Stimulated activated CD4-positive, alpha-beta T cell treated with anti-CD3 and anti-CD28 coated beads, Interleukin-4, amount 100 ng/mL, for 48 hours (primary cell): ENCODE data around the gene PTPRK.
"Not testable (repeated sequence)": the region's sequence is repeated elsewhere in the genome, so short reads cannot be mapped to it uniquely, and the experiment has no call there.

Source experiments
- DNase-seq, 2 donors: peaks; one replicate each; pipeline ENCODE4 v3.0.0-alpha.2; 2020; ENCODE audit warnings: low read depth in 2 of 2

PTPRK gene

GRCh38 chr6:127956260-127956888, 564.0 kb downstream of the PTPRK start:
- DNase-seq = no peak

DNA sequence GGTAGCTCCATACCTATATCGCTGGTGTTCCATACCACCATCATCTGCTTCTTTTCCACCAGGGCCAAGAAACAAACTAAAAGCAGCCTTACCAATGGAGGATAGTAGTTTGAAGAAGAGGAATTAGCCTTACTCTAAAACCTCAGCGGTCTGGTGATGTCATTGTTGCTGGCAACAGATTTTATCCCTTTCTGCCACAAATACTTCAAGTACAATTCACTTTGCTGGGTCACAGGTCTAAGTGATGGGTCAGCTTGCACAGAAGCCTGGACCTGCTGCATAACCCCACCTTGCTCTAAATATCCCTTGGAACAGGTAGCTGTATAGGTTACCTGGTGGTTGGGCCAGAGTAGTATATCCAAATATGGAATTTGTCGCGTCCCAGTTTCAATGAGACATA, 566.3 kb downstream of the PTPRK start:
- DNase-seq = no peak

- no peak for DNase-seq
Observed at GRCh38 chr6:127952831-127953230, 567.6 kb downstream of the PTPRK start.

- no peak for DNase-seq
Observed at GRCh38 chr6:127952176-127952575, 568.2 kb downstream of the PTPRK start.

- no peak for DNase-seq
Observed at GRCh38 chr6:127951172-127951917, 569.1 kb downstream of the PTPRK start.

- no peak for DNase-seq
Observed at GRCh38 chr6:127950566-127951145, 569.7 kb downstream of the PTPRK start.

GRCh38 chr6:127949251-127949650, 571.1 kb downstream of the PTPRK start:
- DNase-seq = no peak

GRCh38 chr6:127946388-127946787, 574.0 kb downstream of the PTPRK start:
- DNase-seq = no peak

GRCh38 chr6:127945434-127946097, 574.8 kb downstream of the PTPRK start:
- DNase-seq = no peak

GRCh38 chr6:127941228-127941627, 579.2 kb downstream of the PTPRK start:
- no peak for DNase-seq

DNA sequence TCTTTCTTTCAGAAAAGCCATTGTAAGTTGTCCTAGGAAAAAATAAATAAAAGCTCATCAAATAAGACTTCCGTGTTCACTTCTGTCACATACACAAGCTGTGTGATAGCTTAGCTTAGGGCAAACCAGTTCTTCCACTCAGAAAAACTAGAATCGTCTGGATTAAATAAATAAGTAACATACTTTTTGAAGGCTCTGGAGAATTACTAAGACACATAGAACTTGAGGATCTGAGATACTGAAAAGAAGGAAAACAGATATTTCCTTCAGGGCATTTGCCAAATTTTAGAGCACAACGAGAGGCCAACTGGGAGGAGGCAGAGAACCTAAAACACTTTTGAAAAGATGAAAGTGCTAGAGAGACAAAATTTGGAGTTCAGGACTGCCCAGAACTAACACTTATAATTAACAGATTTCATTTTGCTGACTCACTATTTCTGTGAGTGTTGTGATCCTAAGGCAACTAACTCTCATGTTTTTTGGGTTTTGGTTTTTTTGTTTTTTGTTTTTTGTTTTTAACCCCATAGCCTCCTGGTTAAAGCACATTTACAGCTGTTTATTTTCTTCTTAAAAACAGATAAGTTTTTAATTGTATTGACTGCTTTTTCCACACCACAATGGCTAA, 580.8 kb downstream of the PTPRK start:
- DNase-seq = no peak

- DNase-seq = no peak
Observed at GRCh38 chr6:127938701-127939100, 581.7 kb downstream of the PTPRK start.

GRCh38 chr6:127937747-127938146, 582.7 kb downstream of the PTPRK start:
- no peak for DNase-seq

- no peak for DNase-seq
Observed at GRCh38 chr6:127937102-127937501, 583.3 kb downstream of the PTPRK start.

- no peak for DNase-seq
Observed at GRCh38 chr6:127934956-127935355, 585.4 kb downstream of the PTPRK start.

- DNase-seq = peak in 1 of 2 donors; percentile 12
Observed at GRCh38 chr6:127933852-127934840, 586.3 kb downstream of the PTPRK start.

- DNase-seq = no peak
Observed at GRCh38 chr6:127933137-127933536, 587.3 kb downstream of the PTPRK start.

GRCh38 chr6:127932708-127933107, 587.7 kb downstream of the PTPRK start:
- no peak for DNase-seq

DNA sequence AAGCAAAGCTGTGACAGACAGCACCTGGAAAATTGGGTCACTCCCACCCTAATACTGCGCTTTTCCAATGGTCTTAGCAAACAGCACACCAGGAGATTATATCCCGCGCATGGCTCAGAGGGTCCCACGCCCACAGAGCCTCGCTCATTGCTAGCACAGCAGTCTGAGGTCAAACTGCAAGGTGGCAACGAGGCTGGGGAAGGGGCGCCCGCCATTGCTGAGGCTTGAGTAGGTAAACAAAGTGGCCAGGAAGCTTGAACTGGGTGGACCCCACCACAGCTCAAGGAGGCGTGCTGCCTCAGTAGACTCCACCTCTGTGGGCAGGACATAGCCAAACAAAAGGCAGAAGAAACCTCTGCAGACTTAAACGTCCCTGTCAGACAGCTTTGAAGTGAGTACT, 594.0 kb downstream of the PTPRK start:
- not testable (repeated sequence) for DNase-seq

GRCh38 chr6:127924440-127924839, 596.0 kb downstream of the PTPRK start:
- DNase-seq = no peak

GRCh38 chr6:127924031-127924430, 596.4 kb downstream of the PTPRK start:
- no peak for DNase-seq
